Ovary (tissue), 9 donors: ENCODE data around the gene TPRG1L. TPM values are rescaled to one million over a fixed set of nuclear protein-coding genes. Genes with fewer than 3 reads are reported as not detected.

ENCODE experiments used
- DNase-seq, 5 donors: peaks; one replicate each; pipeline ENCODE4 v3.0.0-alpha.2; 2019 to 2020
- H3K27ac ChIP-seq, 2 donors: fragments of 200-600 bp; one replicate each; pipeline versions ENCODE4 v1.5.1 to v1.8.0; 2019 to 2022
- H3K27me3 ChIP-seq: fragments of 200-600 bp; one replicate; pipeline ENCODE4 v1.8.0; 2022
- H3K36me3 ChIP-seq: fragments of 200-600 bp; sonication (generic); one replicate; pipeline ENCODE4 v1.5.1; 2019
- H3K4me1 ChIP-seq: one replicate; pipeline ENCODE4 v1.8.1; 2013; ENCODE audit warnings: mild to moderate bottlenecking, moderate library complexity; ENCODE audit not compliant: insufficient read depth
- H3K4me3 ChIP-seq: fragments of 200-600 bp; sonication (generic); one replicate; pipeline ENCODE4 v1.5.1; 2017
- H3K9me3 ChIP-seq, 2 donors: fragments of 200-600 bp in 1 of 2; sonication (generic) in 1 of 2; one replicate each; pipeline versions ENCODE4 v1.5.1 to v1.8.1; 2013 to 2019; ENCODE audit warnings: mild to moderate bottlenecking in 1 of 2, moderate library complexity in 1 of 2
- EP300 ChIP-seq: sonication (generic); formaldehyde crosslinking; IDR thresholded peaks from one replicate; pipeline ENCODE4 v1.6.1; 2017; ENCODE audit warnings: antibody characterized with exemption
- POLR2A ChIP-seq: fragments of 450-650 bp; IDR thresholded peaks from one replicate; pipeline ENCODE4 v1.6.1; 2017; ENCODE audit warnings: antibody characterized with exemption, mild to moderate bottlenecking, moderate library complexity
- WGBS, 3 donors: extraction: QIAGEN DNeasy Blood & Tissue Kit in 1 of 3; methylation state at CpG; one replicate each; pipeline versions ENCODE4 v1.1.5 to v1.1.7; 2013 to 2017; 5-methylcytosine and 5-hydroxymethylcytosine counted together
- intact Hi-C, 4 donors: fragments of 100-400 bp; cut with DNase I; formaldehyde crosslinking; loops; one replicate each; pipeline versions ENCODE4 v1.11.0 to v1.15.1; 2022 to 2023
- polyA plus RNA-seq, 2 donors: library from polyadenylated mRNA; stranded (reverse); fragments of 200-250 nt in 1 of 2; fragments of 350-450 nt in 1 of 2; fragmentation: Illumina TruSeq in 1 of 2; extraction: RNeasy Lipid Tissue Mini Kit (QIAGEN cat#74804) in 1 of 2; gene quantifications; one replicate each; pipeline ENCODE4 v1.2.3, GENCODE V29; 2013 to 2014
- total RNA-seq, 7 donors: library from RNA; depleted of rRNA in 2 of 7; stranded (reverse); fragments of >200 nt in 2 of 7; fragmentation: NEBNext Ultra II Directional in 3 of 7; extraction: Animal tissue kit (Norgen Biotek cat#: 25700) in 3 of 7; gene quantifications; one replicate each; pipeline versions ENCODE4 v1.1.0 to v1.2.4, GENCODE V29; 2016 to 2023
- TF ChIP-seq, protein P1 (sequence below), 3 donors: fragments of 450-650 bp in 2 of 3; fragments of 200-600 bp in 1 of 3; IDR thresholded peaks; one replicate each; pipeline versions ENCODE4 v1.5.1 to v1.8.0; 2016 to 2022; ENCODE audit warnings: antibody characterized with exemption in 3 of 3, mild to moderate bottlenecking in 1 of 3
- donor health status: DM: no; HTN: no; CAD: no; lungs with moderate emphysema.
- donor health status: DM: no; HTN: no; CAD: no.
- donor health status: Bipolar disorder and iron deficiency.
- donor health status: DM: yes; HTN: yes; CAD: no.
- donor health status: DM: no; HTN: no; CAD: no.
- donor health status: DM: yes; HTN: yes; CAD: no.

The TPRG1L gene
- total and polyA plus RNA-seq, 9 donors = 25.3 to 71.5 (median 44.2) TPM

DNA sequence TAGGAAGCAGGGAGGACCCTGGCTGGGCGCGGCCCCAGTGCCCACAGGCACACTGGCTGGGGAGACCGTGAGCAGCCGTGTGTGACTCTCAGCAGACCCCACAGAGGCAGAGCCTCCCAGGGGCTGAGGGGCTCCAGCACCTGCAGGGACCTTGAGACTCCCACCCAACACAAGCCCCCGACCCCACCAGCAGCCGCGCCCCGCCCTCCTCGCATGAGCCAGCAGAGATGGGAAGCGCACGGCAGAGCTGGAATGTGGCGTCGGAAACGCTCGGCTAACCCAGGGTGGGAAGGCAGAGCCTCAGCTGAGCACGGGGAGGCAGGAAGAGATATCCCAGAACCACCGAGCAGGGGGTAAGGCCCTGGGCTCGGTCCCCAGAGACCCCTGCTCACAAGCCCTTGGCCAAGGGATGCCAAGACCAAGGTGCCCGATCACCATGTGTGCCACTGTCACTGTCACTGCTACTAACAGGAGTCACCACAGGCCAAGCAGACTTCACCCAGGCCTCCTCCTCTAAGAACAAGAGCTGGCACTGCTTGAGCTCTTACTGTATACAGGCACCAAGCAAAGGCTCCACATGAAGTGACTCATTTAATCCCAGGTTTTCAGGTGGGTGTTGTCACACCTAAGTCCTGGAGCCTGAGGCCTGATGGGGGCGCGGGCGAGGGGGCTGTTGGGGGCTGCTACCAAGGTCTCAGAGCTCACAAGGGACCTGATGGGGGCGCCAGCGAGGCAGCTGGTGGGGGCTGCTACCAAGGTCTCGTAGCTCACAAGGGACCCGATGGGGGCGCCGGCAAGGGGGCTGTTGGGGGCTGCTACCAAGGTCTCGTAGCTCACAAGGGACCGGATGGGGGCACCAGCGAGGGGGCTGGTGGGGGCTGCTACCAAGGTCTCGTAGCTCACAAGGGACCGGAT is 33.6 kb upstream of the TPRG1L start:
- no peaks in the 10 kb centered on the region for H3K36me3 ChIP-seq
- TF ChIP-seq, protein P1, sequence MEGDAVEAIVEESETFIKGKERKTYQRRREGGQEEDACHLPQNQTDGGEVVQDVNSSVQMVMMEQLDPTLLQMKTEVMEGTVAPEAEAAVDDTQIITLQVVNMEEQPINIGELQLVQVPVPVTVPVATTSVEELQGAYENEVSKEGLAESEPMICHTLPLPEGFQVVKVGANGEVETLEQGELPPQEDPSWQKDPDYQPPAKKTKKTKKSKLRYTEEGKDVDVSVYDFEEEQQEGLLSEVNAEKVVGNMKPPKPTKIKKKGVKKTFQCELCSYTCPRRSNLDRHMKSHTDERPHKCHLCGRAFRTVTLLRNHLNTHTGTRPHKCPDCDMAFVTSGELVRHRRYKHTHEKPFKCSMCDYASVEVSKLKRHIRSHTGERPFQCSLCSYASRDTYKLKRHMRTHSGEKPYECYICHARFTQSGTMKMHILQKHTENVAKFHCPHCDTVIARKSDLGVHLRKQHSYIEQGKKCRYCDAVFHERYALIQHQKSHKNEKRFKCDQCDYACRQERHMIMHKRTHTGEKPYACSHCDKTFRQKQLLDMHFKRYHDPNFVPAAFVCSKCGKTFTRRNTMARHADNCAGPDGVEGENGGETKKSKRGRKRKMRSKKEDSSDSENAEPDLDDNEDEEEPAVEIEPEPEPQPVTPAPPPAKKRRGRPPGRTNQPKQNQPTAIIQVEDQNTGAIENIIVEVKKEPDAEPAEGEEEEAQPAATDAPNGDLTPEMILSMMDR (IDR thresholded peaks at IDR 0.05) = no peak
- TF ChIP-seq POLR2A (no peak), EP300 (no peak)
- intact Hi-C loops = no loop called here
- no peaks in the 10 kb centered on the region for H3K9me3 ChIP-seq
- no peaks in the 10 kb centered on the region for H3K4me1 ChIP-seq
- no peak overlapping the region for H3K4me3 ChIP-seq
- H3K27ac ChIP-seq = no peak overlapping the region
- WGBS, 3 donors = 88 to 95% (median 88%) methylated on average over 30 to 33 of the region's 33 CpGs
- no peaks in the 10 kb centered on the region for H3K27me3 ChIP-seq
- DNase-seq = no peak

GRCh38 chr1:3593334-3593733 is 31.5 kb upstream of the TPRG1L start:
- DNase-seq = no peak
- 91 to 93% (median 92%) methylated on average over 17 of the region's 17 CpGs for WGBS, 3 donors
- H3K4me1 ChIP-seq = peaks cover 4% of the 10 kb centered on the region
- H3K27ac ChIP-seq = no peak overlapping the region
- intact Hi-C loops = no loop called here
- no peaks in the 10 kb centered on the region for H3K36me3 ChIP-seq
- H3K27me3 ChIP-seq = no peaks in the 10 kb centered on the region
- no peaks in the 10 kb centered on the region for H3K9me3 ChIP-seq
- TF ChIP-seq EP300 = no peak
- no peak for TF ChIP-seq POLR2A
- TF ChIP-seq, protein P1 (IDR thresholded peaks at IDR 0.05) = no peak
- H3K4me3 ChIP-seq = no peak overlapping the region

- H3K4me3 ChIP-seq = no peak overlapping the region
- no peak overlapping the region for H3K27ac ChIP-seq
- H3K27me3 ChIP-seq = no peaks in the 10 kb centered on the region
- TF ChIP-seq, protein P1 (IDR thresholded peaks at IDR 0.05) = no peak
- TF ChIP-seq EP300 = no peak
- TF ChIP-seq POLR2A = no peak
- intact Hi-C loops = no loop called here
- no peaks in the 10 kb centered on the region for H3K9me3 ChIP-seq
- DNase-seq = no peak
- H3K36me3 ChIP-seq = no peaks in the 10 kb centered on the region
- peaks cover 6% of the 10 kb centered on the region for H3K4me1 ChIP-seq
- WGBS, 3 donors = 84 to 92% (median 89%) methylated on average over 10 of the region's 10 CpGs
Measured at GRCh38 chr1:3593745-3594144, 31.1 kb upstream of the TPRG1L start.

DNA sequence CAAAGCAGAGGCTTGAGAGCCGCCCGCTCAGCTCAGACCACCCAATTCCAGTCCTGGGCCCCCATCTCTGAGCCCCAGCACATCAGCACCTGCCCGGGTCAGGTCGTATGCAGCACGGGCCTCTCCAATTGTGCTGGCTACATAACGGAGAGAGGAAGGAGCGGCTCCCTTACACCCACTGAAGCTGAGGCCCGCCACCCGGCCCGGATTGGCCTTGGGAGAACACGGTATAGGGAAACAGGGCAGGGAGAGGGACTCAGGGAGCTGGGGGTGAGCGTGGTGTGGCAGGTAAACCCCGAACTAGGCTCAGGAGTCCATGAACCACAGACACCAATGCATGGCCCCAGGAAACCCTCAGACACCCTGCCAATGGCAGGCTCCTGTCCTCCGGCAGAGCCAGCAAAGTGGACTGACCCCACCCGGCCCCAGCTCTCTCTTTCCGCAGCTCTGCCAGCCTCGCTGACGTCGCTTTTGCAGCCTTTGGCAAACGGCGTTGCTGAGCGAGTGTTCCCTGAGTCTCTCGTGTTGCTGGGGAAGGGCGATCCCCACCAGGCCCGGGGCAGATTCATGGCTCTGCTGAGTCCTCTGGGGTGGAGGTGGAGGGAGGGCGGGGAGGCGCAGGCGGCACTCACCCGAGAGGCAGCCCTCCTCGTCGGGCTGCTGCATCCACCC is 30.0 kb upstream of the TPRG1L start:
- intact Hi-C loops = no loop called here
- Histone ChIP-seq H3K9me3 (no peaks in the 10 kb centered on the region), H3K36me3 (no peaks in the 10 kb centered on the region), H3K27me3 (no peaks in the 10 kb centered on the region), H3K27ac (no peak overlapping the region), H3K4me1 (peaks cover 6% of the 10 kb centered on the region), H3K4me3 (no peak overlapping the region)
- no peak for DNase-seq
- TF ChIP-seq, protein P1 (IDR thresholded peaks at IDR 0.05) = no peak
- TF ChIP-seq POLR2A (no peak), EP300 (no peak)
- WGBS, 3 donors = 86 to 91% (median 88%) methylated on average over 31 of the region's 31 CpGs
